SU-DHL-6 (cell line): Measurements from ENCODE around the gene SUV39H1.

Experiments used
- EZH2phosphoT487 ChIP-seq: fragments of 200-600 bp; sonication (generic), shearing (Covaris generic); conservative IDR thresholded peaks from 2 replicates; pipeline ENCODE4 v1.6.1; 2018; ENCODE audit warnings: mild to moderate bottlenecking, antibody characterized with exemption, low read length, moderate library complexity, mixed read lengths
- TF ChIP-seq, protein P1 (sequence below): fragments of 200-600 bp; sonication (generic); IDR thresholded peaks from one replicate; pipeline ENCODE4 v1.5.1; 2017; ENCODE audit warnings: antibody characterized with exemption, mild to moderate bottlenecking, low read length, moderate library complexity; ENCODE audit not compliant: insufficient read depth, poor library complexity, severe bottlenecking

DNA sequence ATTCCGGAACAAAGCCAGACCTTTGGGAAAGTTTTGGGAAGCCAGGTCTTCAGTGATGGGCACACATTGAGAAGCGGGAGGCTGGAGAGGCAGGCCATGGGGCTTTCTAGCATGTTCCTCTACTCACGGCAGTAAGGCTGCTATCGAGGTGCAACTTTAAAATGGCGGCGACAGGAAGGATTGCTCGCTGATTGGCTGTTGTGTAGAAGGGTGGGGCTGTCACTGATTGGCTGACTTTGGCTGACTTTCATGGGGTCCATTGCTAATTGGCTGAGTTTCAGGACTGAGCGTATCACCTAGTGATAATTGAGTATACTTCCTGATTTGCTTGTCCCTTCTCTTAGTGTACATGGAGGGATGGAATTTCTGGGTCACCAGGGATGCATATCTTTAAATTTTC lies 45.3 kb downstream of the SUV39H1 start:
- TF ChIP-seq, protein P1, sequence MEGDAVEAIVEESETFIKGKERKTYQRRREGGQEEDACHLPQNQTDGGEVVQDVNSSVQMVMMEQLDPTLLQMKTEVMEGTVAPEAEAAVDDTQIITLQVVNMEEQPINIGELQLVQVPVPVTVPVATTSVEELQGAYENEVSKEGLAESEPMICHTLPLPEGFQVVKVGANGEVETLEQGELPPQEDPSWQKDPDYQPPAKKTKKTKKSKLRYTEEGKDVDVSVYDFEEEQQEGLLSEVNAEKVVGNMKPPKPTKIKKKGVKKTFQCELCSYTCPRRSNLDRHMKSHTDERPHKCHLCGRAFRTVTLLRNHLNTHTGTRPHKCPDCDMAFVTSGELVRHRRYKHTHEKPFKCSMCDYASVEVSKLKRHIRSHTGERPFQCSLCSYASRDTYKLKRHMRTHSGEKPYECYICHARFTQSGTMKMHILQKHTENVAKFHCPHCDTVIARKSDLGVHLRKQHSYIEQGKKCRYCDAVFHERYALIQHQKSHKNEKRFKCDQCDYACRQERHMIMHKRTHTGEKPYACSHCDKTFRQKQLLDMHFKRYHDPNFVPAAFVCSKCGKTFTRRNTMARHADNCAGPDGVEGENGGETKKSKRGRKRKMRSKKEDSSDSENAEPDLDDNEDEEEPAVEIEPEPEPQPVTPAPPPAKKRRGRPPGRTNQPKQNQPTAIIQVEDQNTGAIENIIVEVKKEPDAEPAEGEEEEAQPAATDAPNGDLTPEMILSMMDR = no peak
- no peak for TF ChIP-seq EZH2phosphoT487
